Thyroid gland (tissue), 4 donors: ENCODE data around the gene IRF2BPL. TPM values are rescaled to one million over a fixed set of nuclear protein-coding genes. Genes with fewer than 3 reads are reported as not detected.
A peak's percentile ranks its signal among the peaks of the same experiment; 100 is the strongest.

Source experiments
- DNase-seq, 2 donors: peaks; one replicate each; pipeline ENCODE4 v3.0.0-alpha.2; 2019
- H3K27ac ChIP-seq, 3 donors: fragments of 200-600 bp; sonication (generic); 1 replicate in 2 of 3; 2 replicates in 1 of 3; pipeline ENCODE4 v1.5.1; 2016 to 2019; ENCODE audit warnings: mild to moderate bottlenecking in 1 of 3, moderate library complexity in 1 of 3
- H3K27me3 ChIP-seq: fragments of 200-600 bp; sonication (generic); one replicate; pipeline ENCODE4 v1.5.1; 2019
- H3K36me3 ChIP-seq, 2 donors: fragments of 200-600 bp; sonication (generic); one replicate each; pipeline ENCODE4 v1.5.1; 2016 to 2019
- H3K4me1 ChIP-seq, 2 donors: fragments of 200-600 bp; sonication (generic); one replicate each; pipeline ENCODE4 v1.5.1; 2017 to 2019
- H3K4me3 ChIP-seq, 3 donors: fragments of 200-600 bp; sonication (generic); replicated peaks in 1 of 3; 1 replicate in 2 of 3; 2 replicates in 1 of 3; pipeline ENCODE4 v1.5.1; 2016; ENCODE audit warnings: mild to moderate bottlenecking in 1 of 3
- H3K9me3 ChIP-seq: fragments of 200-600 bp; sonication (generic); one replicate; pipeline ENCODE4 v1.5.1; 2017
- POLR2A ChIP-seq, 2 donors: fragments of 450-650 bp; IDR thresholded peaks; one replicate each; pipeline ENCODE4 v1.6.1; 2017; ENCODE audit warnings: antibody characterized with exemption in 2 of 2, mild to moderate bottlenecking in 2 of 2, moderate library complexity in 1 of 2
- WGBS, 2 donors: methylation state at CpG; one replicate each; pipeline ENCODE4 v1.1.5; 2017; 5-methylcytosine and 5-hydroxymethylcytosine counted together
- intact Hi-C: fragments of 100-400 bp; cut with DNase I; formaldehyde crosslinking; loops from one replicate; pipeline ENCODE4 v1.15.1; 2023
- total RNA-seq, 4 donors: library from RNA; depleted of rRNA; stranded (reverse); fragments of >200 nt; gene quantifications; one replicate each; pipeline ENCODE4 v1.2.3, GENCODE V29; 2016
- TF ChIP-seq, protein P1 (sequence below), 6 experiments: fragments of 200-600 bp in 3 of 6; fragments of 450-650 bp in 3 of 6; sonication (generic) in 3 of 6; IDR thresholded peaks; one replicate each; pipeline ENCODE4 v1.5.1; 2016 to 2019; ENCODE audit warnings: antibody characterized with exemption in 6 of 6, mild to moderate bottlenecking in 2 of 6, inconsistent platforms in 1 of 6, moderate library complexity in 1 of 6

IRF2BPL gene
- total RNA-seq, 4 donors from 2014 or later: 43.9 to 103 (median 78.4) TPM

DNA sequence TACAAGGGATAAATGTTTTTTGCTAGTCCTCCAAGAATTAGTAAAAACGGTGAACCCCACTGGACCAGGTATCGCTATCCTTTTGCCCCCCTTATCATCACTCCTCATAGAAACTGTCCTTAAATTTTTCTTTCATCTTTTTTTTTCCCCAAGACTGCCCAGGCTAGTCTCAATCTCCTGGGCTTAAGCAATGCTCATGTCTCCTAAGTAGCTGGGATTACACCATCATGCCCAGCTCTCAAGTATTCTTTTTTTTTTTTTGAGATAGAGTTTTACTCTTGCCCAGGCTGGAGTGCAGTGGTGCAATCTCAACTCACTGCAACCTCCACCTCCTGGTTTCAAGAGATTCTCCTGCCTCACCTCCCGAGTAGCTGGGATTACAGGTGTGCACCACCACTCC, 9.7 kb downstream of the IRF2BPL start:
- no peaks in the 10 kb centered on the region for H3K9me3 ChIP-seq
- 95 to 97% methylated on average over 3 of the region's 3 CpGs for WGBS, 2 donors
- no peak for DNase-seq
- intact Hi-C loops: no loop called here
- TF ChIP-seq, protein P1, sequence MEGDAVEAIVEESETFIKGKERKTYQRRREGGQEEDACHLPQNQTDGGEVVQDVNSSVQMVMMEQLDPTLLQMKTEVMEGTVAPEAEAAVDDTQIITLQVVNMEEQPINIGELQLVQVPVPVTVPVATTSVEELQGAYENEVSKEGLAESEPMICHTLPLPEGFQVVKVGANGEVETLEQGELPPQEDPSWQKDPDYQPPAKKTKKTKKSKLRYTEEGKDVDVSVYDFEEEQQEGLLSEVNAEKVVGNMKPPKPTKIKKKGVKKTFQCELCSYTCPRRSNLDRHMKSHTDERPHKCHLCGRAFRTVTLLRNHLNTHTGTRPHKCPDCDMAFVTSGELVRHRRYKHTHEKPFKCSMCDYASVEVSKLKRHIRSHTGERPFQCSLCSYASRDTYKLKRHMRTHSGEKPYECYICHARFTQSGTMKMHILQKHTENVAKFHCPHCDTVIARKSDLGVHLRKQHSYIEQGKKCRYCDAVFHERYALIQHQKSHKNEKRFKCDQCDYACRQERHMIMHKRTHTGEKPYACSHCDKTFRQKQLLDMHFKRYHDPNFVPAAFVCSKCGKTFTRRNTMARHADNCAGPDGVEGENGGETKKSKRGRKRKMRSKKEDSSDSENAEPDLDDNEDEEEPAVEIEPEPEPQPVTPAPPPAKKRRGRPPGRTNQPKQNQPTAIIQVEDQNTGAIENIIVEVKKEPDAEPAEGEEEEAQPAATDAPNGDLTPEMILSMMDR (IDR thresholded peaks at IDR 0.05): no peak
- no peak for TF ChIP-seq POLR2A (IDR thresholded peaks at IDR 0.05)
- H3K27ac ChIP-seq: no peak overlapping the region
- H3K36me3 ChIP-seq: no peaks in the 10 kb centered on the region
- peaks cover 25 to 31% of the 10 kb centered on the region in 2 donors for H3K4me1 ChIP-seq
- H3K27me3 ChIP-seq: no peaks in the 10 kb centered on the region
- H3K4me3 ChIP-seq: no peak overlapping the region

DNA sequence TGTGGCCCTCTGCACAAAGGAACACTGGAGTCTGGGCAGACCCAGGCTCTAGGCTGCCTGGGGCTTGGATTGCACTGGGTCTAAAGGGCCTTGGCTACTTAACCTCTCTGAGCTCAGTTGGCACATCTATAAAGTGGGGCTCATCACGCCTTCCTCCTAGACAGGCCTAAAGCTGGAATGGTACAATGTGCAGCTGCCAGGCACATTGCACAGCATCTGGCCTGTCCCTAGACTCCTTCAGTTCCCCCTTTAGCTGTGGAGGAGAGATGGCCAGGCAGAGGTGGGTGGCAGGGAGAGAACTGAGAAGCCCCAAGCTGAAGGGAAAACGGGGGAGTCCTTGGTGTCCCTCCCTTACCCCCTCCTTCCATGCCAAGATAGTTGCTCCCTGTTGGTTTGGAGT, 10.8 kb downstream of the IRF2BPL start:
- no peaks in the 10 kb centered on the region for H3K9me3 ChIP-seq
- no peak overlapping the region for H3K27ac ChIP-seq
- 86 to 91% methylated on average over 2 of the region's 2 CpGs for WGBS, 2 donors
- no peak overlapping the region for H3K4me3 ChIP-seq
- DNase-seq: no peak
- TF ChIP-seq, protein P1 (IDR thresholded peaks at IDR 0.05): no peak
- TF ChIP-seq POLR2A (IDR thresholded peaks at IDR 0.05): no peak
- H3K4me1 ChIP-seq: peaks cover 25 to 29% of the 10 kb centered on the region in 2 donors
- no peaks in the 10 kb centered on the region for H3K27me3 ChIP-seq
- intact Hi-C loops: no loop called here
- no peaks in the 10 kb centered on the region for H3K36me3 ChIP-seq

DNA sequence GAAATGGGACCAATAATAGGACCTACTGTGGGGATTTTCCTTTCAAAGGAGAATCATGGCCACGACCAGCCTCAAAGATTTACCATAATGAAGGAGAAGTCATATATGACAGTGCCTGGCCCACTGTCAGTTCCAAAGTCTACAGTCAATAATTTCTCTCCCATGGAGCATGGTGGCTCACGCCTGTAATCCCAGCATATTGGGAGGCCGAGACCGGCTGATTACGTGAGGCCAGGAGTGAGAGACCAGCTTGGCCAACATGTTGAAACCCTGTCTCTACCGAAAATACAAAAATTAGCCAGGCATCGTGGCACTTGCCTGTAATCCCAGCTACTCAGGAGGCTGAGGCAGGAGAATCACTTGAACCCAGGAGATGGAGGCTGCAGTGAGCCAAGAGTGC, 13.8 kb downstream of the IRF2BPL start:
- Histone ChIP-seq H3K27me3 (no peaks in the 10 kb centered on the region), H3K27ac (peak overlapping the region; percentile 87 to 90 (median 89)), H3K4me1 (peaks cover 31 to 37% of the 10 kb centered on the region in 2 donors), H3K36me3 (no peaks in the 10 kb centered on the region), H3K9me3 (no peaks in the 10 kb centered on the region), H3K4me3 (no peak overlapping the region)
- DNase-seq: no peak
- WGBS, 2 donors: 90 to 94% methylated on average over 7 of the region's 7 CpGs
- intact Hi-C loops: loop anchor here (5.0 kb wide), 1 partner anchor 37 kb away; no protein-coding TSS in a partner anchor
- TF ChIP-seq, protein P1 (IDR thresholded peaks at IDR 0.05): no peak
- TF ChIP-seq POLR2A (IDR thresholded peaks at IDR 0.05): no peak

DNA sequence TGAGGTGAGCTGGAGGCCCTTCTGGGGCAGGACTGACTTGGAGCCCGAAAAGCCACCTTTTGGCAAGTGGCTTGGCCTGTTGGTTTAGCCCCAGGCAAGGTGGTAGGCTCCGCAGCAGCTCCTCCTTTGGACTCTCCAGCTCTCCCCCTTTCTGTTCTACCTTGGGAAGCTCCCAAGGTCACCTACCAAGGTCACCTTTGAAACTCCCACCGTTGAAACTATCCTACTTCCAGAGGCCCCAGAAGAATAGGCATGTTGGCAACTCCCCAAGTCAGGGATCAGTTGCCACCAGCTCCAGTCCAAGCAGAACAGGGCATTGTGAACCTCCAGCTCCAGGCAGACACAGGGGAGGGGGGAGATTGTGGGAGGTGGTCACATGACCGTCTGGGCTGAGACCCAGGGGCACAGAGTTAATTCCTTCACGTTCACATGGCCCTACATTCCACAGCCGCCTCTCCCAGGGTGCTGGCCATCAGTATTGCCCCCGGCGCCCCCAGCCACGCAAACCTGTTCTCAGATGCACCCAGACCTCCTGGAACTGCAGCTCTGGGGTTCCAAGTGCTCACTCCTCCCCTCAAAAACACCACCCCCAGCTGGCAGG, 14.4 kb downstream of the IRF2BPL start:
- peak overlapping the region; percentile 87 to 90 (median 89) for H3K27ac ChIP-seq
- H3K36me3 ChIP-seq: no peaks in the 10 kb centered on the region
- no peaks in the 10 kb centered on the region for H3K9me3 ChIP-seq
- no peaks in the 10 kb centered on the region for H3K27me3 ChIP-seq
- peak; percentile 97 to 98 for DNase-seq
- WGBS, 2 donors: 14 to 51% methylated on average over 8 of the region's 9 CpGs
- H3K4me1 ChIP-seq: peaks cover 33 to 43% of the 10 kb centered on the region in 2 donors
- H3K4me3 ChIP-seq: no peak overlapping the region
- intact Hi-C loops: loop anchor here (5.0 kb wide), 1 partner anchor 37 kb away; no protein-coding TSS in a partner anchor
- TF ChIP-seq, protein P1 (IDR thresholded peaks at IDR 0.05): no peak
- TF ChIP-seq POLR2A (IDR thresholded peaks at IDR 0.05): peak in 1 of 2 donors; percentile 70

DNA sequence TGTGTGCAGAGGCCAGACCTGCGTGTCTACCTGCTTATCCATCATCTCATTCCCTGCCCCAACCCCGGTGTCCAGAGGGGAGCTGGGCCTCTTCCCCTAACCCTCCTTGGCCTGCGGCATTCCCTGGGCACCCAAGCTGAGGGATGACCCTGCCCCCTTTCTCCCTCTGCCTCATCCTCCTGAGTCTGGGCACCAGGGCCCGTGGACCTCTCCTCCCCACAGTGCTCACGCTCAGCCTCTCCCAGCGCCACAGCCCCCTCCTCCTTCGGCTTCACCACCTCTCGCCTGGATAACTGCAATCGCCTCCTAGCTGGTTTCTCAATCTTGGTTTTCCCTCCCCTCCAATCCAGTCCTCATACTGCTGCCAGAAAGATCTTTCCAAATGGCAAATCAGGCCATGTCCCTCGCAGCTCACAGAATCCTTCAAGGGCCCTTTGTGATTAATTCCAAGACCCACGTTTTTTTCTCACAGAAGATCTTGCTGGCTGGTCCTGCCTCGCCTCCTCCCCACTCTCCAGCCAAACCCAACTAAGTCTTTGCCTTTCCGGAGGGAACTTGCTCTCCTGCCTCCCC, 16.2 kb downstream of the IRF2BPL start:
- intact Hi-C loops: loop anchor here (5.0 kb wide), 1 partner anchor 35 kb away; no protein-coding TSS in a partner anchor
- Histone ChIP-seq H3K27ac (peak overlapping the region; percentile 37 to 87 (median 74)), H3K4me3 (no peak overlapping the region), H3K27me3 (no peaks in the 10 kb centered on the region), H3K36me3 (no peaks in the 10 kb centered on the region), H3K4me1 (peaks cover 51 to 62% of the 10 kb centered on the region in 2 donors), H3K9me3 (no peaks in the 10 kb centered on the region)
- WGBS, 2 donors: 54 to 58% methylated on average over 13 of the region's 13 CpGs
- peak in 1 of 2 donors; percentile 9 for TF ChIP-seq POLR2A (IDR thresholded peaks at IDR 0.05)
- TF ChIP-seq, protein P1 (IDR thresholded peaks at IDR 0.05): no peak
- DNase-seq: peak; percentile 45 to 48
